Activated naive CD4-positive, alpha-beta T cell treated with anti-CD3 and anti-CD28 coated beads, Interleukin-2, amount 50 U/mL, for 24 hours (primary cell): ENCODE results near the gene FAH.
"Not testable (repeated sequence)": the region's sequence is repeated elsewhere in the genome, so short reads cannot be mapped to it uniquely, and the experiment has no call there.

ENCODE experiments used
- H3K27ac Mint-ChIP-seq: one replicate; pipeline ENCODE4 v1.8.0; 2021; ENCODE audit warnings: mild to moderate bottlenecking, mixed read lengths
- H3K27me3 Mint-ChIP-seq: one replicate; pipeline ENCODE4 v1.8.0; 2021; ENCODE audit warnings: mixed read lengths
- H3K36me3 Mint-ChIP-seq: one replicate; pipeline ENCODE4 v1.8.0; 2021; ENCODE audit warnings: mixed read lengths
- H3K4me1 Mint-ChIP-seq: one replicate; pipeline ENCODE4 v1.8.0; 2021; ENCODE audit warnings: mixed read lengths
- H3K4me3 Mint-ChIP-seq: one replicate; pipeline ENCODE4 v1.8.0; 2021; ENCODE audit warnings: mild to moderate bottlenecking, mixed read lengths
- H3K9me3 Mint-ChIP-seq: one replicate; pipeline ENCODE4 v1.8.0; 2021; ENCODE audit warnings: mixed read lengths

FAH gene

DNA sequence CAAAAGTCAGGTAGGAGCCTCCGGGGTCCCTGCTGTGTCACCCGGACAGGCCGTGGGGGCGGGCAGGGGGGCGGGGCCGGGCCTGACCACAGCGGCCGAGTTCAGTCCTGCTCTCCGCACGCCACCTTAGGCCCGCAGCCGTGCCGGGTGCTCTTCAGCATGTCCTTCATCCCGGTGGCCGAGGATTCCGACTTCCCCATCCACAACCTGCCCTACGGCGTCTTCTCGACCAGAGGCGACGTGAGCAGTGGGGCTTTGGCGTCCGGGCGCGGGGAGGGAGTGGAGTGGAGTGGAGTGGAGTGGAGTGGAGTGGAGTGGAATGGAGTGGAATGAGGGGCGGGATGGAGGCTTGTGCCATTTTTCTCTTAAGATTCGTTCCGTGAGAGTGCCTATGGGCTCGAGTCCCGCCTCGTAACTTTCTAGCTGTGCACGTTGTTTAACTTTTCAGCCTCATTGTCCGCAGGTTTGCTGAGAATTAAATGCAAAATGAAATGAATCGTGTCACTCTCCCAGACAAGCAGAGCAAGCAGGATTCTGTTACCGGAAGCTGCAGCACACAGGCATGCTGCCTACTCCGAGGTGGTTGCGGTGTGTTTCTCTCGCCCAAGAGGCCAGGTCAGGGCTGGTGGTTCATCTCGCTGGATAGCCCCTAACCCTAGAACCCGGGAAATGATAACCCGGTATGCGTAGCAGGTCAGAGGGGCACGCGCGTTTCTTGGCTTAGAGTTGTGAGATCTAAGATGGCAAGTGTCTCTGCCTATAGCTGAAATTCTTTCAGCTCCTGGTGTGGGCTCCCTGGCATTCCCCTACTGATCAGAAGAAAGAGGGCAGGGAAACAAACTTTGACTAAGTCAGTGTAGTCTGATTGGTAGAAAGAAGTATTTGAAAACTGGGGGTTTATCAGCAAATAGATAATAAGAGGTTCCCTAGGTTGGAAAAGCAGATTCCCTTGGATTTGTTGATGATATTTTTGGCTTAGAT, at the start of gene FAH:
FAH (plus strand) TSS at position 104 of the 981 bp plus-strand sequence; CDS start at position 160, 56 bp downstream.
- no peaks in the 10 kb centered on the region for H3K27me3 Mint-ChIP-seq
- no peaks in the 10 kb centered on the region for H3K9me3 Mint-ChIP-seq
- peak within 1 kb of the TSS; percentile 84 for H3K27ac Mint-ChIP-seq
- no peaks in the 10 kb centered on the region for H3K36me3 Mint-ChIP-seq
- peaks cover 20% of the 10 kb centered on the region for H3K4me1 Mint-ChIP-seq
- H3K4me3 Mint-ChIP-seq: peak within 1 kb of the TSS; percentile 91

- H3K9me3 Mint-ChIP-seq: no peaks in the 10 kb centered on the region
- peaks cover 6% of the 10 kb centered on the region for H3K36me3 Mint-ChIP-seq
- H3K4me3 Mint-ChIP-seq: no peak overlapping the region
- peaks cover 62% of the 10 kb centered on the region for H3K4me1 Mint-ChIP-seq
- H3K27ac Mint-ChIP-seq: no peak overlapping the region
- no peaks in the 10 kb centered on the region for H3K27me3 Mint-ChIP-seq
Observed at GRCh38 chr15:80105193-80105592, 47.6 kb upstream of the FAH start.

GRCh38 chr15:80105595-80105994, 47.2 kb upstream of the FAH start:
- Mint-ChIP-seq H3K27me3 (no peaks in the 10 kb centered on the region), H3K9me3 (no peaks in the 10 kb centered on the region), H3K4me3 (no peak overlapping the region), H3K4me1 (peaks cover 62% of the 10 kb centered on the region), H3K27ac (no peak overlapping the region), H3K36me3 (peaks cover 6% of the 10 kb centered on the region)

DNA sequence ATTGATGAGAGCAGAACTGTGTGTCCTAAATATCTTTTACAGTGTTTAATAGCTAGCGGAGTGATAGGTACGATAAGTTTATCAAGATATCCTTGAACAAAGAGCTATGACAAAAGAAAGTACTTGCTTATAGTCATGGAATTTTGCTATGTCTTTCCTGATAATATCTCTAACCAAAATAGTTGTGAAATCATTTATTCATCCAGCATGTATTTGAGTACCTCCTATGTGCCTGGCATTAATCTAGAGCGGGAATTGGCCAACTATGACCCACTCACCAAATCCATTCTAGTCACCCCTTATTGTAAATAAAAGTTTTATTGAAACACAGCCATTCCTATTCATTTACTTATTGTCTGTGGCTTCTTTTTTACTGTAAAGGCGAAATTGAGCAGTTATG, 46.7 kb upstream of the FAH start:
- Mint-ChIP-seq H3K36me3 (peaks cover 6% of the 10 kb centered on the region), H3K9me3 (no peaks in the 10 kb centered on the region), H3K27me3 (no peaks in the 10 kb centered on the region), H3K4me1 (peaks cover 60% of the 10 kb centered on the region), H3K27ac (no peak overlapping the region), H3K4me3 (no peak overlapping the region)

- no peak overlapping the region for H3K27ac Mint-ChIP-seq
- H3K4me3 Mint-ChIP-seq: no peak overlapping the region
- no peaks in the 10 kb centered on the region for H3K9me3 Mint-ChIP-seq
- peaks cover 3% of the 10 kb centered on the region for H3K36me3 Mint-ChIP-seq
- peaks cover 59% of the 10 kb centered on the region for H3K4me1 Mint-ChIP-seq
- H3K27me3 Mint-ChIP-seq: no peaks in the 10 kb centered on the region
Observed at GRCh38 chr15:80107204-80107603, 45.6 kb upstream of the FAH start.

- Mint-ChIP-seq H3K27ac (no peak overlapping the region), H3K36me3 (peaks cover 3% of the 10 kb centered on the region), H3K27me3 (no peaks in the 10 kb centered on the region), H3K9me3 (no peaks in the 10 kb centered on the region), H3K4me3 (no peak overlapping the region), H3K4me1 (peaks cover 60% of the 10 kb centered on the region)
Observed at GRCh38 chr15:80107774-80108173, 45.0 kb upstream of the FAH start.

DNA sequence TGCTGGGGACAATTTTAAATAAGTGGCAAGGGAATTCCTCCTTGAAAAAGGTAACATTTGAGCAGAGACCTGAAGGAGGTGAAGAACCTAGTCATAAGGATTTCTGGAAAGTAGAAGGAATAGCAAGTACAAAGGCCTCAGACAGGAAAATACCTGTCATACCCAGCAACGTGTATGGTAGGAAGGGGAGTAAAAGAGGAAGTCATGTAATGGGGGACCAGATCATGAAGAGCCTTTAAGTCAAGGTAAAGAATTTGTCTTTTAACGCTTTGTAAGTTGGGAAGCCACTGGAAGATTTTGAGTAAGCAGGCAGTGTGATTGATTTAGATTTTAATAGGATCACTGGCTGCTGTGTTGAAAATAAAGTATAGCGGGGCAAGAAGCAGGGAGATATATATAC, 43.4 kb upstream of the FAH start:
- Mint-ChIP-seq H3K36me3 (peaks cover 3% of the 10 kb centered on the region), H3K9me3 (no peaks in the 10 kb centered on the region), H3K4me1 (peaks cover 66% of the 10 kb centered on the region), H3K27me3 (no peaks in the 10 kb centered on the region), H3K4me3 (no peak overlapping the region), H3K27ac (no peak overlapping the region)

DNA sequence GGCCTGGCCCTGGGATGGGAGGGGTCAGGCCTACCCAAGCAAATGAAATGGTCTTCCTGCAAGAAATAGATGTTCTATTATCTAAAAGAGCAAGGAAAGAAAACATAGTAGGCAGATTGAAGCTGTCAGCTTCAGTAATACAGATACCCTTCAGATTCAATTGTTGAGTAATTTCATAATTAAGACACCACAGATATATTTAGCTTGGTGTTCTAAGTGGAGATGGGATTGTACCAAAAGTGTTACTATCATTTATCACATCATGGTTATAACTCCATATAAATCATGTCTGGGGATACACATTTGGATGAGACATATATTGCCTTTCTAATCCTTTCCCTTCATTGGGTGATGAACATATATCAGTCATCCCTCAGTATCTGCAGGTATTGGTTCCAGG, 41.9 kb upstream of the FAH start:
- Mint-ChIP-seq H3K27me3 (no peaks in the 10 kb centered on the region), H3K4me3 (no peak overlapping the region), H3K36me3 (peaks cover 3% of the 10 kb centered on the region), H3K27ac (no peak overlapping the region), H3K4me1 (peaks cover 65% of the 10 kb centered on the region), H3K9me3 (no peaks in the 10 kb centered on the region)

DNA sequence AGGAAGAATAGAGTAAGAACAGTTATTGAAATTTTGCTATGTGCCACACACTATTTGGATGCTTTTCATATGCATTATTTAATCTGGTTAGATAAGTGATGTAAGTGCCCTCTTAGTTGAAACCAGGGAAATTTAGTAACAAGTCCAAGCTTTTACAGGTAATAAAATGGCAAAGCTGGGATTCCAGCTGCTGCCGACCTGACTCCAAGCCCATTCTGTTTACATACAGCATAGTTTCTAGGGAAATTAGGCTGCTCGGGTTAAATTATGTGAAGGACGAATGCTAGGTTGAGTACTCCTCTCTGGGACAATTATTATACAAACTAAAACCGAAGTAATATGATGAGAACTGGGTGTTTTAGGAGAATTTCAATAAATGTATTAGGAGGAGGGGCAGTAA, 38.7 kb upstream of the FAH start:
- H3K4me1 Mint-ChIP-seq: peaks cover 55% of the 10 kb centered on the region
- H3K27me3 Mint-ChIP-seq: no peaks in the 10 kb centered on the region
- H3K27ac Mint-ChIP-seq: no peak overlapping the region
- no peak overlapping the region for H3K4me3 Mint-ChIP-seq
- H3K9me3 Mint-ChIP-seq: no peaks in the 10 kb centered on the region
- H3K36me3 Mint-ChIP-seq: peaks cover 1% of the 10 kb centered on the region

DNA sequence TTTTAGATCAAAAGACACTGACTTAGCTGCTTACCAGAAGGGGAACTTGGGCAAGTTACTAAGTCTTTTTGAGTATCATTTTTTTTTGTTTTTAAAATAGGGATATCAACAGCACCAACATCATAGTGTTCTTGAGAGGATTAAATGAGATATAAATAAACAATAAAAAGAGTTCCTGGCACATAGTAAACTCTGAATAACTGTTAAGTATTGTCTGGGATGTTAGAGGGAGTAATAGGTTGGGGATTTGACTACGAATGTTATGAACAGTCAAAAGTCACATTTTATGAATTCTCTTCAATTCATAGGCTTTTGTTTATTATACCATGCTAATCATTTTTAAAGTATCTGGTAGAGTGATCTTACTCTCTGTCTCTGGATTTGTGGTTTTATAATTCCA, 37.8 kb upstream of the FAH start:
- H3K27me3 Mint-ChIP-seq: no peaks in the 10 kb centered on the region
- H3K36me3 Mint-ChIP-seq: peaks cover 2% of the 10 kb centered on the region
- peaks cover 47% of the 10 kb centered on the region for H3K4me1 Mint-ChIP-seq
- H3K4me3 Mint-ChIP-seq: no peak overlapping the region
- H3K27ac Mint-ChIP-seq: no peak overlapping the region
- H3K9me3 Mint-ChIP-seq: no peaks in the 10 kb centered on the region

DNA sequence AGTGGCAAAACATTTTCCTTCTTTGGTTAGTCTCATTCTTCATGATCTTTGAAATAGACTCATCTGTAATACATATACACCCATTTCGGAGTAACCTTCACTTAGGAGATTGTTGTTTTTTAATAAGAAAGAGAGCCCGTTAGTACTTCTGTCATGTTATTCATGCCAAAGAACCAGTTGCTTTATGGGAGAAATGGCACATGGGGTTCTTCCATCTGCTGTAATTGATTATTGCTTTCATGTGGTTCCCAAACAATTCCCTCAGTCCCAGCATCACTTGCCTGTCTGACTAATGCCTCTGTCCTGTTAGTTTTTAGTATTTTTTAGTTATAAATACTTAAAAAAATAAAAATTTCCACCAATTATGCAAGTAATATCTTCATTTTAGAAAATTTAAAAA, 33.8 kb upstream of the FAH start:
- H3K36me3 Mint-ChIP-seq: peaks cover 11% of the 10 kb centered on the region
- no peaks in the 10 kb centered on the region for H3K9me3 Mint-ChIP-seq
- no peak overlapping the region for H3K4me3 Mint-ChIP-seq
- no peak overlapping the region for H3K27ac Mint-ChIP-seq
- H3K27me3 Mint-ChIP-seq: no peaks in the 10 kb centered on the region
- H3K4me1 Mint-ChIP-seq: peaks cover 28% of the 10 kb centered on the region

GRCh38 chr15:80120636-80121035, 32.2 kb upstream of the FAH start:
- H3K27me3 Mint-ChIP-seq: no peaks in the 10 kb centered on the region
- H3K27ac Mint-ChIP-seq: no peak overlapping the region
- H3K4me3 Mint-ChIP-seq: no peak overlapping the region
- H3K9me3 Mint-ChIP-seq: no peaks in the 10 kb centered on the region
- H3K36me3 Mint-ChIP-seq: peaks cover 13% of the 10 kb centered on the region
- peaks cover 14% of the 10 kb centered on the region for H3K4me1 Mint-ChIP-seq

GRCh38 chr15:80121546-80121945, 31.3 kb upstream of the FAH start:
- H3K4me1 Mint-ChIP-seq: peaks cover 9% of the 10 kb centered on the region
- no peak overlapping the region for H3K4me3 Mint-ChIP-seq
- H3K27ac Mint-ChIP-seq: no peak overlapping the region
- no peaks in the 10 kb centered on the region for H3K9me3 Mint-ChIP-seq
- H3K27me3 Mint-ChIP-seq: no peaks in the 10 kb centered on the region
- H3K36me3 Mint-ChIP-seq: peaks cover 15% of the 10 kb centered on the region

DNA sequence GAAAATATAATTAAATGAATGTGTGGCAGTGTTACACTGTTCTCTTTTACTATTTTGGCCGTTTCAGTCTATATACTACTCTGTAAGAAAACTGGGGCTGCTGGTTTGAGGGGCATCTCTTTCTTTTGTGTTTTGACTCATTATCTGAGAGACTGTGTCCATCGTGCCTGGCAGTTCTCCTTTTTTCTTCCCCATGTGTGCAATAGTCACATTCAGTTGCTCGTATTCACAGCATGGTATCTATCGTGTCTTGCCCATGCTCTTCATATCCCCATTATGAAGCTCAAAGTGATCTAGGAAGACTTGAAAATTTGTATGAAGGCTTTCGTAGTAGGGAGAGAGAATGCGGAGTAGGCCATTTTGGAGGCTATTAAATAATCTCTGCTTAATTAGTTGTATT, 29.8 kb upstream of the FAH start:
- Mint-ChIP-seq H3K4me3 (no peak overlapping the region), H3K9me3 (no peaks in the 10 kb centered on the region), H3K27me3 (no peaks in the 10 kb centered on the region), H3K27ac (no peak overlapping the region), H3K4me1 (peaks cover 8% of the 10 kb centered on the region), H3K36me3 (peaks cover 15% of the 10 kb centered on the region)

DNA sequence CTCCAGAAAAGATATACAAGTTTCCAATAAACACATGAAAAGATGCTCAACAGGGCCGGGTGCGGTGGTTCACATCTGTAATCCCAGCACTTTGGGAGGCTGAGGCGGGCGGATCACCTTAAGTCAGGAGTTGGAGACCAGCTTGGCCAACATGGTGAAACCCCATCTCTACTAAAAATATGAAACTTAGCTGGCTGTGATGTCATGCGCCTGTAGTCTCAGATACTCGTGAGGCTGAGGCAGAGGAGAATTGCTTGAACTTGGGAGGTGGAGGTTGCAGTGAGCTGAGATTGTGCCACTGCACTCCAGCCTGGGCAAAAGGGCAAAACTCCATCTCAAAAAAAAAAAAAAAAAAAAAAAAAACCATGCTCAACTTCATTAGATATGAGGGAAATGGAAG, 25.5 kb upstream of the FAH start:
- H3K36me3 Mint-ChIP-seq: peaks cover 16% of the 10 kb centered on the region
- not testable (repeated sequence) for H3K4me3 Mint-ChIP-seq, H3K9me3 Mint-ChIP-seq, H3K27ac Mint-ChIP-seq, H3K4me1 Mint-ChIP-seq, H3K27me3 Mint-ChIP-seq

GRCh38 chr15:80127911-80128310, 24.9 kb upstream of the FAH start:
- H3K27ac Mint-ChIP-seq: no peak overlapping the region
- H3K4me3 Mint-ChIP-seq: no peak overlapping the region
- no peaks in the 10 kb centered on the region for H3K9me3 Mint-ChIP-seq
- H3K27me3 Mint-ChIP-seq: no peaks in the 10 kb centered on the region
- H3K36me3 Mint-ChIP-seq: peaks cover 16% of the 10 kb centered on the region
- H3K4me1 Mint-ChIP-seq: peaks cover 4% of the 10 kb centered on the region

DNA sequence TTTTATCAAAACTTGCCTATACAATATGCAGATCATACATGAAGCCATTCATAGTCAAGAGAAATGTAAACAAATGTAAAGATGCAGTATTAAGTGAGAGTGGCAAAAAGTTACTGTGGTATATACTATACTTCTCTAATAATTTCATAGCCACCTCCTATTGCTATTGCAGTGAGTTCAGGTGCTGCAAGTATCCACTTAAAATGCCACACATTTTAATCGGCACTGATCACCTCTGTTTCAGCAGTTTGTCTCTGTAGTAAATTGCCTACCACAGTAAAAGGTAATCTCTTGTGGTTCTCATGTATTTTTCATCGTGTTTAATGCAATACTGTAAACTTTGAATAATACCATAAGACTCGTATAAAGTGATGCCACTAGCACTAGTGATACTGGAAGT, 20.4 kb upstream of the FAH start:
- peaks cover 4% of the 10 kb centered on the region for H3K4me1 Mint-ChIP-seq
- peaks cover 7% of the 10 kb centered on the region for H3K36me3 Mint-ChIP-seq
- no peak overlapping the region for H3K4me3 Mint-ChIP-seq
- H3K9me3 Mint-ChIP-seq: no peaks in the 10 kb centered on the region
- H3K27me3 Mint-ChIP-seq: no peaks in the 10 kb centered on the region
- no peak overlapping the region for H3K27ac Mint-ChIP-seq
